HL-60 (cell line): ENCODE measurements around the gene WASHC2A.
"Not testable (repeated sequence)": the region's sequence is repeated elsewhere in the genome, so short reads cannot be mapped to it uniquely, and the experiment has no call there.

Source experiments
- DNase-seq, 2 experiments: peaks; one replicate each; pipeline ENCODE4 v3.0.0-alpha.2; 2010 to 2020; ENCODE audit warnings: low read depth in 1 of 2, low spot score in 1 of 2
- H3K27ac ChIP-seq: fragments of 250-450 bp; sonication (Bioruptor Pico); replicated peaks from 2 replicates; pipeline ENCODE4 v1.5.1; 2020; ENCODE audit warnings: mild to moderate bottlenecking, moderate library complexity
- H3K27me3 ChIP-seq: fragments of 250-450 bp; sonication (Bioruptor Pico); 2 replicates; pipeline ENCODE4 v1.5.1; 2021; ENCODE audit warnings: mild to moderate bottlenecking, moderate library complexity; ENCODE audit not compliant: insufficient read depth, poor library complexity, severe bottlenecking
- H3K4me3 ChIP-seq: replicated peaks from 2 replicates; pipeline ENCODE4 v1.5.1; 2011; ENCODE audit warnings: mild to moderate bottlenecking, control low read depth, low read length; ENCODE audit not compliant: insufficient read depth
- GABPA ChIP-seq: IDR thresholded peaks from 2 replicates; pipeline ENCODE4 v1.6.1; 2012; ENCODE audit warnings: low read depth
- POLR2AphosphoS5 ChIP-seq: IDR thresholded peaks from 2 replicates; pipeline ENCODE4 v1.6.1; 2012; ENCODE audit warnings: low read depth
- SPI1 ChIP-seq: IDR thresholded peaks from 2 replicates; pipeline ENCODE4 v1.6.1; 2012; ENCODE audit warnings: low read depth, mild to moderate bottlenecking, borderline replicate concordance
- TF ChIP-seq, protein P1 (sequence below): IDR thresholded peaks from one replicate; pipeline ENCODE4 v1.5.1; 2011; ENCODE audit warnings: low read length, control low read depth, inconsistent platforms; ENCODE audit not compliant: insufficient read depth
- TF ChIP-seq, protein P2 (sequence below): IDR thresholded peaks from 2 replicates; pipeline ENCODE4 v1.6.1; 2012; ENCODE audit warnings: low read depth; ENCODE audit not compliant: insufficient replicate concordance

WASHC2A gene

DNA sequence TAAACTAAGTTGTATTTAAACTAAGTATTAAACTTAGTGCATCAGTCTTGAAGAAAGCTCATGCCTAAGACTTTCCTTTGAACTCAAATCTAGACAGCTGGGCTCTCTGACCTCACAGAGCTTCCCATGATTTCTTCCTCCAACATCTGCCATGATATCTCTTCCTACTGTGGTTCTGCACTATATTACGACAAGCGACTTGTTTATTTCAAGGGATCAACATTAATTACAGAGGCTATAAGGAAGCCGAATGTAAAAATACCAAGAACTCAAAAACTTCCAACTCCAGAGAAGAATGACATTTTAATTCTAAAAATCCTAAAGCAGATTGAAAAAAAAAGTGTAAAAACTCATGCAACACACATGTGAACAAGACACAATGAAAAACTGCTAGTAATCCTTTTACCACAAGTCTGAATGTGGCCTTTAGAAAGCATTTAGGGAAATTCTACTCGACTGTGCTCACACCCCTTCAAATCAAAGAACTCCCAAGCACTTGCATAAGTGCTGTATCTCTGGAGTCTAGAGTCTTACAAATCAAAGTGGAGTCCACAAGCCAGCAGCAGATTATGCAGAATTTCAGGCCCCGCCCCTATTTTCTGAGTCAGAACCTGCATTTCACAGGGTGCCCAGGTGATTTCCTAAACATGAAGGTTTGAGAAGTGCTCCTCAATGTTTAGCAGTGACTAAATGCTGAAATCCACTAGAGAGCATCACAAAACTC lies 22.7 kb upstream of the WASHC2A start:
- no peaks in the 10 kb centered on the region for H3K27me3 ChIP-seq
- TF ChIP-seq, protein P1, sequence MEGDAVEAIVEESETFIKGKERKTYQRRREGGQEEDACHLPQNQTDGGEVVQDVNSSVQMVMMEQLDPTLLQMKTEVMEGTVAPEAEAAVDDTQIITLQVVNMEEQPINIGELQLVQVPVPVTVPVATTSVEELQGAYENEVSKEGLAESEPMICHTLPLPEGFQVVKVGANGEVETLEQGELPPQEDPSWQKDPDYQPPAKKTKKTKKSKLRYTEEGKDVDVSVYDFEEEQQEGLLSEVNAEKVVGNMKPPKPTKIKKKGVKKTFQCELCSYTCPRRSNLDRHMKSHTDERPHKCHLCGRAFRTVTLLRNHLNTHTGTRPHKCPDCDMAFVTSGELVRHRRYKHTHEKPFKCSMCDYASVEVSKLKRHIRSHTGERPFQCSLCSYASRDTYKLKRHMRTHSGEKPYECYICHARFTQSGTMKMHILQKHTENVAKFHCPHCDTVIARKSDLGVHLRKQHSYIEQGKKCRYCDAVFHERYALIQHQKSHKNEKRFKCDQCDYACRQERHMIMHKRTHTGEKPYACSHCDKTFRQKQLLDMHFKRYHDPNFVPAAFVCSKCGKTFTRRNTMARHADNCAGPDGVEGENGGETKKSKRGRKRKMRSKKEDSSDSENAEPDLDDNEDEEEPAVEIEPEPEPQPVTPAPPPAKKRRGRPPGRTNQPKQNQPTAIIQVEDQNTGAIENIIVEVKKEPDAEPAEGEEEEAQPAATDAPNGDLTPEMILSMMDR: no peak
- TF ChIP-seq POLR2AphosphoS5 (no peak), GABPA (no peak), SPI1 (no peak)
- TF ChIP-seq, protein P2, sequence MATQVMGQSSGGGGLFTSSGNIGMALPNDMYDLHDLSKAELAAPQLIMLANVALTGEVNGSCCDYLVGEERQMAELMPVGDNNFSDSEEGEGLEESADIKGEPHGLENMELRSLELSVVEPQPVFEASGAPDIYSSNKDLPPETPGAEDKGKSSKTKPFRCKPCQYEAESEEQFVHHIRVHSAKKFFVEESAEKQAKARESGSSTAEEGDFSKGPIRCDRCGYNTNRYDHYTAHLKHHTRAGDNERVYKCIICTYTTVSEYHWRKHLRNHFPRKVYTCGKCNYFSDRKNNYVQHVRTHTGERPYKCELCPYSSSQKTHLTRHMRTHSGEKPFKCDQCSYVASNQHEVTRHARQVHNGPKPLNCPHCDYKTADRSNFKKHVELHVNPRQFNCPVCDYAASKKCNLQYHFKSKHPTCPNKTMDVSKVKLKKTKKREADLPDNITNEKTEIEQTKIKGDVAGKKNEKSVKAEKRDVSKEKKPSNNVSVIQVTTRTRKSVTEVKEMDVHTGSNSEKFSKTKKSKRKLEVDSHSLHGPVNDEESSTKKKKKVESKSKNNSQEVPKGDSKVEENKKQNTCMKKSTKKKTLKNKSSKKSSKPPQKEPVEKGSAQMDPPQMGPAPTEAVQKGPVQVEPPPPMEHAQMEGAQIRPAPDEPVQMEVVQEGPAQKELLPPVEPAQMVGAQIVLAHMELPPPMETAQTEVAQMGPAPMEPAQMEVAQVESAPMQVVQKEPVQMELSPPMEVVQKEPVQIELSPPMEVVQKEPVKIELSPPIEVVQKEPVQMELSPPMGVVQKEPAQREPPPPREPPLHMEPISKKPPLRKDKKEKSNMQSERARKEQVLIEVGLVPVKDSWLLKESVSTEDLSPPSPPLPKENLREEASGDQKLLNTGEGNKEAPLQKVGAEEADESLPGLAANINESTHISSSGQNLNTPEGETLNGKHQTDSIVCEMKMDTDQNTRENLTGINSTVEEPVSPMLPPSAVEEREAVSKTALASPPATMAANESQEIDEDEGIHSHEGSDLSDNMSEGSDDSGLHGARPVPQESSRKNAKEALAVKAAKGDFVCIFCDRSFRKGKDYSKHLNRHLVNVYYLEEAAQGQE: no peak
- no peak overlapping the region for H3K27ac ChIP-seq
- H3K4me3 ChIP-seq: no peak overlapping the region
- no peak for DNase-seq

DNA sequence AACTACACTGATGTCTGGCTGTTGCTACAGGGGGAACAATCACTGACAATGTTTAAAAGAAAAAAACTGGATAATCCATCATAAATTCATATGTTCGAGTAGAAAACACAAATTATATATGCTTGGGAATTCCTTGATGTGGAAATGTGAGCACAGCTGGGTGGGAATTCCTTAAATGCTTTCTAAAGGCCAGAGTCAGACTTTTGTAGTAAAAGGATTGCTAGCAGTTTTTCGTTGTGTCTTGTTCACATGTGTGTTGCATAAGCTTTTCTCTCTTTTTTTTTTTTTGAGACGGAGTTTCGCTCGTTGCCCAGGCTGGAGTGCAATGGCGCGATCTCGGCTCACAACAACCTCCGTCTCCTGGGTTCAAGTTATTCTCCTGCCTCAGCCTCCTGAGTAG lies 21.3 kb upstream of the WASHC2A start:
- H3K27ac ChIP-seq, DNase-seq: not testable (repeated sequence)

DNA sequence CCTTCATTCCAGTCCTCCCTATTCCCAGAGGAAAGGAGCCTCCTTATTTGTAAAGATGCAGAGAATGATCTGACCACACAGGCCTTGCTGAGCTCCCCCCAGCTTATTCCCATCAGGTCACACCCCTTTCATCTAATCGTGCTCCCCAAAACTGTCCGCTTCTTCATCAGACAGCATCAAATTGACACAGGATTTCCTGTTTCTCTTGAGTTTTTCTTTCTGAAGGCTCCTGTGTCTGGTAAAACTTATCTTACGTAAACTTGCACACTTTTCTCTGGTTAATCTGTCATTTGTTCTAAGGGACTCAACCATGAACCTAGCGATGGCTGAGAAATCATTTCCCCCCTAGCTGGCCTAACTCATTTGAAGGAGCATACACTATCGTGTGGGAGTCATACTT lies 20.2 kb upstream of the WASHC2A start:
- not testable (repeated sequence) for H3K27me3 ChIP-seq, DNase-seq, H3K27ac ChIP-seq, H3K4me3 ChIP-seq

More for the DNA sequence above, 21.3 kb upstream of the WASHC2A start:
- not testable (repeated sequence) for H3K4me3 ChIP-seq, H3K27me3 ChIP-seq

DNA sequence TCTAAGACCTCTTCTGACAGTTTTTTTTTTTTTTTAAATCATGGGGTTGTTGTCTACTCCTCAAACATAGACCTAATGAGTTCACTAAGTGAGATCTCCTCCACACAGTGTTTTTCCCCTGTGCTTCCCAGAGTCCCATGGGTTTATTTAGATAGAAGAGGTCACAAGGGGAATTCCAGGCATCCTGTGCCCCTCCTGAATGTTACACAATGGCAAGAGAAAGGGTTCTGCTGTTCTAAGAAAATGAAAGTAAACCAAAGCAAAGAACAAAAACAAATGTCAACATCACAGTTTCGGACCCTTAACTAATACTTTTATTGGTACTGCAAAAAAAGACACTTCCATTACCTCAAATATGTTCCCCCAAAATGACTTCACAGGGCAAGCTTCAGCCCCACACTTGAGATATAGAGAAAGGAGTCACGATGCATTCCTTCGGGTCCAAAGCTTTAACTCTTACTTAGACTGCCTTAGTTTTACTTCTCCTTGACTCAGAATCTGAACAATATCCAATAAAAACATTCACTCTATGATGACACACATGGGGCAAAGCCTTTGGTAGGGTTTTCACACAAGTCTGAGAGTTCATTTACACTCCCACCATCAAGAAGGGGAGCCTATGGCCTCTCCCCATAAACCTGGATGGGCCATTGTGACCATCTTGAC lies 15.6 kb upstream of the WASHC2A start:
- DNase-seq, H3K4me3 ChIP-seq, H3K27me3 ChIP-seq, H3K27ac ChIP-seq: not testable (repeated sequence)

DNA sequence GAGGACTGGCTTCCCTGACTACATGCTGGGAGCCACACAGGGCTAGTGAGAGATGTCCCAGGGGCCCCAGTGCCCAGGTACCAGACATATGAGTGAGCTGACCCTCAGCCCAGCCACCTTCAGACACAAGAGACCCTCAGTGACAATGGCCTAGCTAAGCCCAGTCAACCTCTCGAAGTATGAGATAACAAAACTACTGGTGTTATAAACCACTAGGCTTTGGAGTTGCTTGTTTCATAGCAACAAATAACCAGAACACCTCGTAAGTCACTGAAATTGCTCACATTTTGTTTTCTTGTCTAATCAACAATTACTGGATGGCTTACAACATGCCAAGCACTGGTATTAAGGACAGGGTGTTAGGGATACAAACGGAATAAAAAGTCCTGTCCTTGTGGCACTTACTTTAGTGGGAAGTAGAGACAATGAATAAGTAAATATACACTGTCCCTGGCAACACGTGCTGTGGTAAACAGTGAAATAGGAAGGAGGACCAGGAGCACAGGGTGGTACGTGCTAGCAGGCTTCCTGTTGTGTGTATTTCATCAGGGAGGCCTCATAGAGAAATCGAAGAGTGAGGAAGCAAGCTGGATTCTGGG lies 14.9 kb upstream of the WASHC2A start:
- H3K27me3 ChIP-seq, DNase-seq, H3K4me3 ChIP-seq, H3K27ac ChIP-seq: not testable (repeated sequence)

DNA sequence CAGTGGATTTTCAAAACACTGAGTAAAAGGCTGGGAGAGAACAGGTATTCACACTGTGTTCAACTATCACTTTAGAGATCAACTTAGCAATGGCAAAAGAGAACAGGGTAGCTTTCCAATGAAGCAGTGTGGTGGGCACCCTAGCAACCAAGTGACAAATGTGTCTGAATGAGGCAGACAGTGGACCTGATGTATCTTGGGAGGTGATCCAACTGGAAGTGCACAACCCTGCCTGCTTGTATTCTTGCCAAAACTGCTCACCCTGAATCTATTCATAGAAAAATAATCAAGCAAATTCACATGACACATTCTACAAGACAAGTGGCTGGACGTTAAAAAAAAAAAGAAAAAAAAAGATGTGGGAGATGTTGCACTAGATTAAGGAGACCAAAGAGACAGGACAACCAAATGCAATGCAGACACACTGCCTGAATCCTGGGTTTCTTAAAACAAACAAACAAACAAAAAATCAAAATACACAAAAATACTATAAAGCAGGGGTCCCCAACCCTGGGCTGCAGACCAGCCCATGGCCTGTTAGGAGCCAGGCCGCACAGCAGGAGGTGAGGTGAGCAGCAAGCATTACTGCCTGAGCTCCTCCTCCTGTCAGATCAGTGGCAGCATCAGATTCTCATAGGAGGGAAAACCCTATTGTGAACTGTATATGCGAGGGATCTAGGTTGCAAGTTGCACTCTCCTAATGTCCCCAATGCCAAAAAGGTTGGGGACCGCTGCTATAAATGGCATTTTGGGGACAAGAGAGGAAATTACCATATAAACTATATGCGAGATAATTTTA lies 12.1 kb upstream of the WASHC2A start:
- H3K27me3 ChIP-seq, DNase-seq, H3K4me3 ChIP-seq, H3K27ac ChIP-seq: not testable (repeated sequence)

DNA sequence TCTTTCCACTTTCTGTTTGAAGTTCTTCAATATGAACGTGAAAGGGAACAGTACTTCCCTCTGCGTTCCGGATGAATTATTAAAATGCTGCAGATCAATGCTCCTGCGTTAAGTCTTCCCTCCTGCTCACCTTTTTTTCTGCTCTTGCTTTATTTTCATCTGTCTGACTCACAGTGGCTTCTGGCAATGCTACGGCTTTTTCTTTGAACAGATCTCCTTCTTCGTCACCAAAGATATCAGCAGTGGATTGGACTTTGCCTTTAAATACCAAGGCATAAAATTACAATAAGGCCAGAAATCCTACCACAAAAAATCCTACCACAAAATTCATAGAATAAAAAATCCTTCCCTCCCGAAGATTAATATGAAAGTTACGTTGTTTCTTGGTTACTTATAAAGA lies 11.1 kb upstream of the WASHC2A start:
- DNase-seq, H3K27me3 ChIP-seq, H3K27ac ChIP-seq, H3K4me3 ChIP-seq: not testable (repeated sequence)

DNA sequence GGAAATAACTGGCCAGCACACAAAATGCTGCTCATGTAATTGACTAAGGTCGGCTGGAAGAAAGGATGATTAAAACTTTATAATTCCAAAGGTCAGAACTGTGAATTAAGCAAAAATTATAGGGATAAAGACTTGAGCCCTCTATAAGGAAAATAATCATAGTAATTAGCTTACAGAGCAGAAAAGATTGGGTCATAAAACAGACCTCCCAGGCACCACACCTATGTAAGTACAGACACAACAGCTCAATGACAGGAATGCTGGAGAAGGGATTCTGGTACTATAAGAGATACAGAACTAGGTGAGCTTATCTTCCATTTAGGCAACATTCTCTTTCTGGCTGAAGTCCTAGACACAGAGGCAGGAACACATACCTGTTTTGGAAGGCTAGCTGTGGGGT lies 9.0 kb upstream of the WASHC2A start:
- H3K4me3 ChIP-seq, H3K27ac ChIP-seq, H3K27me3 ChIP-seq, DNase-seq: not testable (repeated sequence)

DNA sequence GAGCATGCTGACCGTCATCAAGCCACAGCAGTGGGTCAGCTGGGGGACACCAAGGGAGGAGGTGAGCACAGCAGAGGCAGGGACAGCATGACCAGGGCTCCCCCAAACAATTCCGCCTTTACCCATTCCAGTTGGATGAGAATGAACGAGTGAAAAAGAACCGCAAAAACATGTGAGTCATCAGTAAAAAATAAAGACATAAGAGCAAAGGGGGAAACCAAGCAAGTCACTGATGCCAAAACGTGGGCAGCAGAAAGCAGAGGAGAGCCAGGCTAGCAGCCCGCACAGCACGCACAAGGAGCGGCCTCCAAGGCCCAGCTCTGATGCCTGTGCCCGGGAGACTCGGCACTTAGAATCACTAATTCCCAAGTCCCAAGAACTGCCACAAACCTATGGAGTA lies 7.8 kb upstream of the WASHC2A start:
- not testable (repeated sequence) for H3K4me3 ChIP-seq, H3K27ac ChIP-seq, H3K27me3 ChIP-seq, DNase-seq

DNA sequence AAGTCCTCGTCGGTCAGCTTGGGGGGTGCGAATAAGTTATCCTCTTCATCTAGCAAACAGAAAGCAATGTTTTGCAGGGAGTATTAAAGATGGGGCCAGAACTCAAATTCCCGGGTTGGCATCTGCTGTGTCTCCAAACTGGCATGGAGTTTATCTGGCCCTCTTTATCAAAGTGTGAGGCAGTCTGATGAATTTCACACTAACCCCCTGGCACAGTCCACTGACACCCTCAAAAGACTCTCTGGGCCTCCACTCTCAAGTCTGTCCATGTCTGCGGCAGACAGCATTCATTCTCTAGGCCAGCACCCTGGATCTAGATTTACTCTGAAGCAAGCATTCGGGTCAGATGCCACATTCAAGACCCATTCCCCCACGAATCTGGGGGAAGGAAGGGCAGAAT lies 6.2 kb upstream of the WASHC2A start:
- not testable (repeated sequence) for H3K27me3 ChIP-seq, H3K4me3 ChIP-seq, DNase-seq, H3K27ac ChIP-seq
